ENCODE measurements around the gene LIG1.

- TF ChIP-seq TCF7L2 (IDR thresholded peaks at IDR 0.05; ENCODE audit: low read depth, low read length) (no peak), CTCF (IDR thresholded peaks at IDR 0.05) (no peak), REST (IDR thresholded peaks at IDR 0.05; ENCODE audit: insufficient read depth in 1 of 2, low read depth in 2 of 2, low read length in 1 of 2) (no peak), SIN3A (IDR thresholded peaks at IDR 0.05; ENCODE audit: borderline replicate concordance, insufficient read depth, low read depth, low read length) (no peak)
Observed at GRCh38 chr19:48154003-48154402, 16.1 kb downstream of the LIG1 start.

Data from Panc1 (cell line).